SHP77 (cell line): ENCODE results near the gene PDGFRB.

ENCODE experiments used
- DNase-seq, 2 experiments: peaks; one replicate each; lab custom pipeline; 2025; lab: John Stamatoyannopoulos, UW

The PDGFRB gene

DNA sequence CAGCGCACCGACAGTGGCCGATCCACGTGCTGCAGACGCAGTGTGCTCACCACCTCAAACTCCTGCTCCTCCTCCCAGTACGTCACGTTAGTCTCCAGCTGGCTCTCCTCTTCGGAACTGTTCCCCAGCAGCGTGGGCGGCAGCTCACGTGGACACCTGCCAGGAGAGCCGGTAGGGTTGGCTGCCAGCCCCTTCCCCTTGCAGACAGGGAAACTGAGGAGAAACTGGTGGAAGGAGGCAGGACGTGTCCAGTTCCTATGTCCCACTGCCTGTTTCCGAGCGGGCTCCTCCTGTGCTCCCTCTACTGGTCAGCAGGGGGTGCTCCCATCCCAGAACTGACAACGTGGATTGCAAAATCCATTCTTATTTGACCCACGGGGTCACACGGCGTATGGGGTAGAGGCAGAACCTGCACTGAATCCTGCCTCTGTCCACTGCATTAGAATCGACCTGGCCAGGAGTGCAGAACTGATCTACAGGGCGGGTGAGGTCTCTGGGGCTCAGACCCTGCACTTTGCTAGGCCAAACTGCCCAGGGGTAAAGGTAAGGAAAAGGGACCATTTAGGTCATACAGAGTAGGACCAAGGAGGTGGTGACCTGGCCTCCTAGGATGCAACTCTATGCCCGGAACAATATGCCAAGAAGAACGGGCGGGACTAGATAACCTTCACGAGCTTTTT is 25.7 kb downstream of the PDGFRB start:
- peak; percentile 34 to 46 for DNase-seq

DNA sequence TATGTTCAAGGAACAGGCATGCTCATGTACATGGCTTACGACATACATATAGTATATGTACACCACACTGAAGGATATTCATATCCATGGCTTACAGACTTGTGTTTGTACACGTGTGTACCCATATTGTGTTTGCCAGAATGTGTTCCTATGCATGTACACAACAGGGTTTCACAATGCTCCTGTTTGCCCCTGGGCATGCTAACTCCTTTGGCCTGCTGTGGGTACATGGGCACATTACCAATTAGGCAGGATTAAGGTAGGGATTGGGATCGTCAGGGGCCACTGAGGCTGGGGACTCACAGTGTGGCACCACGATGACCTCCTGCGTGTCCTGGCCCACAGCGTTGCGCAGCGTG is 26.2 kb downstream of the PDGFRB start:
- DNase-seq: no peak

DNA sequence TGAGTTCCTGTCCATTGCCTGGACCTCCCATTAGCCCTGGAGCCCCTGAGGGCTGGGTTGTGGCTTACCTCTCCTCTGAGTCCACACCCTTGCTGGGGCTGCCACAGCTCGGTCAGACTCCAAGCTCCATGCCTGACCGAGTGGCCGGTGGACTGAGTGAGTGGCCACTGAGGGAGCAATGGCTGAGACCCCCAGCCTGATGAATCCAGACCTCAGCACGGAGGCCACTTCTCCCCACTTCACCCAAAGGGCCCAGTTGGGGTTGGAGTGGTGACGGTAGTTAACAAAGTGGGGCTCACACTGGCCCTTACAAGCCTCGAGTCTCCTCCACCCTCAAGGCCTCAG is 28.8 kb downstream of the PDGFRB start:
- no peak for DNase-seq

DNA sequence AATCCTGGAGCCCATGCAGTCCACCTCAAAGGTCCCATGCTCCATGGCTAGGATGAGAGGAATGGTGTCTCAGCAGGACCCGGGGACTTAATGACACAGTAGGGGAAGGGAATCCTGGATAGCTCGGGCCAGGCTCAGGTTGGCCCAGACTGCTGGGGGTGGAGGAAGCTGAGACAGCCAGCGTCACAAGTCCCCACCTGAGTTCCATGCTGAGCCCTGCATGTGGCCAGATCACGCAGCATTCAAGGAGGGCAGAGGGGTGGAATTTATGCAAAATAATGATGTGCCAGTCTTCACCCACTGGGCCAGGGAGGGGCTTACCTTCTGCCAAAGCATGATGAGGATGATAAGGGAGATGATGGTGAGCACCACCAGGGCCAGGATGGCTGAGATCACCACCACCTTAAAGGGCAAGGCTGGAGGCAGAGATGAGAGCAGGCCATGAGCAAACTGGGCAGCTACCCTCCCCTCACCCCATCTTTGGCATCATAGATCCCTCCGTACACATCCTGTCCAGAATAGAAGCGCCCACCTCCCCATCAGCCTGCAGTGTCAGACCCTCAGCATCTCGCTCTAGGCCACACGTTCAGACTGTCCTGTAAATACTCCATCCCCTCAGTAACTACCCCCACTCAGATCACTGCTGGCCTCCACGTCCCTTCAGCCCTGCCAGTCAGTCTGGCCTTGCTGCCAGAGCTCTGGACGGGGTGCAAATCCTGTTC is 29.3 kb downstream of the PDGFRB start:
- DNase-seq: no peak

DNA sequence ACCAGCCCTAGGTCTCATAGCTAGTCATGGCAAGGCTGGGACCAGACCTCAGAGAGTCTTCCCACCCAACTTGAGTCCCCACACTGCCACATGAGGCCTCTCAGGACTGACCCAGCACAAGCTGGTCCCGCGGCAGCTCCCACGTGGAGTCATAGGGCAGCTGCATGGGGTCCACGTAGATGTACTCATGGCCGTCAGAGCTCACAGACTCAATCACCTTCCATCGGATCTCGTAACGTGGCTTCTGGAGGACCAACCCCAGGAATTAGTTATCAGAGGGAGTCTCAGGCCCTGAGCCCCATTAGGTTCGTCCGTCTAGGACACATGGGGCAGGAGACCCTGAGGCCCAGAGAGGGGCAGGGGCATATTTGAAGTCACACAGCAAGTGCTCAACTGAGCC is 30.3 kb downstream of the PDGFRB start:
- DNase-seq: no peak

DNA sequence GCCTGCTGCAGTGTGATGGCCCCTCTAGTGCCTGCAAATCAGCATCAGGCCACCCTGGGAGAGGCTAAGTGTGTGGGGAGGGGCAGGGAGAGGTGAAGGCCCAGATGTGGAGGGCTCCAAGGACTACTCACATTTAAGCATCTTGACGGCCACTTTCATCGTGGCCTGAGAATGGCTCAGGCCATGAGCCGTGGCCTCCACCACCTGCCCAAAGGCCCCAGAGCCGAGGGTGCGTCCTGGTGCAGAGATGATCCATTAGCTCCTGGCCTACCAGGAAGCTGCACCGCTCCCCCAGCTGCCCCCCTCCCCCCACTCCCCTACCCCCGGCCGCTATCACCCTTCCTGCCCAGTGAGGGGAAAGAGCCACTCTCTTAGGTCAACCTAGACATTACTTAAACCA is 31.0 kb downstream of the PDGFRB start:
- no peak for DNase-seq

DNA sequence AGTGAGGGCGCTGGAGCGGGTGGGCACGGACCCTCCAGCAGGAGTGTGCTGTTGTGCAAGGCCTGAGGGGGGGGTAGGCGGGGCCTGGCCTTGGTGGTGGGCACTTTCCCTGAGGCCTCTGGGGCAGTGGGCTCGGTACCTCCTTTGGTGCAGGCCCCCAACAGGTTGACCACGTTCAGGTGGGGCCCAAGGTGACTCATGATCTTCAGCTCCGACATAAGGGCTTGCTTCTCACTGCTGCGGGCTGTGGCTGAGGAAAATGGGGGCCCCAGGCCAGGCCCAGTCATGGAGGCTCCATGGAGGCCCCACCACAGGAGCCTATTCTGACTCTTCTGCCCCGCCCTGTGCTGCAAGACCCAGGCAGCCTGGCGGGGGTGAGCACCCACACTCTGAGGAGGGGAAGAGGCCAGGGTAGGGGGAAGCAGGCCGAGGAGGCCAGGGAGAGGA is 31.5 kb downstream of the PDGFRB start:
- DNase-seq: no peak

DNA sequence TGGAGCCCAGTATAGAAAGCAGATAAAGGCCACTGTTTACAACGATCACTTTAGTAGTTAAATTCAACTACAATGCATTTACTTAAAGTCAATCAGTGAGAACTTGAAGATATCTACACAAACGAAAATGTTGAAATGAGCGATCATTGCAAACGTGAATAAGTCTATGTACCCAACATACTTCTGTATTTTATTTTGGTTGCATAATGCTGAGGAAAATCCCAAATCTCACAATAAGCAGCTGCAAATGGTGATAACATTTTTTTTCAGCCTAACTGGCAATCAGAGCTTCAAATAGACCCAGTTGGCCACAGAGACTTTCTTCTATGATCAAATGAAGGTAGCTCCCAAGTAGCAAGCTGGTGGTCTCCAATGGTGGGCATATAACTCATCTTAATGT is 32.1 kb downstream of the PDGFRB start:
- no peak for DNase-seq

DNA sequence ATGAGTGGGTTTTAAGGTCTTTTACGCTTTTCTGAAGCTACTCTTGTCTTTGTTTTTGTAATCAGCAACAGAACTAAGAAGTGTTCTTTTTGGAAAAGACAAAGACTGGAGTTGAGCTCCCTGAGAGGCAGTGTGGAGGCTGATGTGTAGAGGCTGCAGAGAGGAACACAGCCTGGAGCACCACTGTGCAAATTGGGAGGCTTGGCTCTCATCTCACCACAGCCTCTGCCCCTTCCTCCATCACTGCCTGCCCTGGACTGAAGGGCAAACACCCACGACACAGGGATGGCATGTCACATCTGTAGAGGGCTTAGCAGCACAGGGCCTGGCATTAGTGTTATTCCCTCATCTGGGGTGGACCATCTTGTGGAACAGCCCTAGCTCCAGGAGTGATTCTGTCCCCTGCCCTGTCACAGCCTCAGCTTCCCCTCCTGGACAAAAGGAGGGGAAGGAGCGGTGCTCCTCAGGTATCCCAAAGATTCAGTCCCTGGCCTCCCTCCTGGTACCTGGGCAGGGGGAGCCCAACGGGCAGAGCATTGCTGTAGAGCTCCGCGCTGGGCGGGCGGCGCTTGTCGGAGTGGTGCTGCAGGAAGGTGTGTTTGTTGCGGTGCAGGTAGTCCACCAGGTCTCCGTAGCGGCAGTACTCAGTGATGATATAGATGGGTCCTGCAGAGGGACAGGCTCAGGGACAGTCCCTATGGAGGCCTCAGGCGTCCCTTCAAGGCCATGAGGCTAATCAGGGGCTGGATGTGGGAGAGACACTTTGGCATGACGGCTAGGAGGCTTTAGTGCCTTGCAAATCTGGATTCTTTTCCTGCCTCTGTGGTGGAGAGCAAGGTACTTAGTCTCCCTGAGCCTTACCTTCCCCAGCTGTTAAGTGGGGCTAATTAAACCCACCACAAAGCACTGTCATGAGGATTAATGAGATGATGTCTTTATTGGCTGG is 32.8 kb downstream of the PDGFRB start:
- DNase-seq: no peak

DNA sequence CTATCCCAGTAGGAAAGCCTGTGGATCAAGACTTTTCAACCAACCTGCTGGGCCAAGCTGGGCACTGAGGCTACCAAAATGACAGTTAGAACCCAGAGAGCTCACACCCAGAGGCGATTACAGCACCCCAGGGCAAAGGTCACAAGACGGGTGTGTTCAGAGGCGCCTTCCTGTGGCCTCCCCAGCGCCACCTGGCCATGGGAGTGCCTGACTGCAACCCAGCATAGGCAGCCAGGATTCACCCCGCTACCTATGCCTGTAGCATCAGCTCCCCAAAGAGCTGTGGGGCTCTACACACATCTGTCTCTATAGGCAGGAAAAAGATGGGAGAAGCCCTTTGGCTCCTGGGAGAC is 33.5 kb downstream of the PDGFRB start:
- no peak for DNase-seq

DNA sequence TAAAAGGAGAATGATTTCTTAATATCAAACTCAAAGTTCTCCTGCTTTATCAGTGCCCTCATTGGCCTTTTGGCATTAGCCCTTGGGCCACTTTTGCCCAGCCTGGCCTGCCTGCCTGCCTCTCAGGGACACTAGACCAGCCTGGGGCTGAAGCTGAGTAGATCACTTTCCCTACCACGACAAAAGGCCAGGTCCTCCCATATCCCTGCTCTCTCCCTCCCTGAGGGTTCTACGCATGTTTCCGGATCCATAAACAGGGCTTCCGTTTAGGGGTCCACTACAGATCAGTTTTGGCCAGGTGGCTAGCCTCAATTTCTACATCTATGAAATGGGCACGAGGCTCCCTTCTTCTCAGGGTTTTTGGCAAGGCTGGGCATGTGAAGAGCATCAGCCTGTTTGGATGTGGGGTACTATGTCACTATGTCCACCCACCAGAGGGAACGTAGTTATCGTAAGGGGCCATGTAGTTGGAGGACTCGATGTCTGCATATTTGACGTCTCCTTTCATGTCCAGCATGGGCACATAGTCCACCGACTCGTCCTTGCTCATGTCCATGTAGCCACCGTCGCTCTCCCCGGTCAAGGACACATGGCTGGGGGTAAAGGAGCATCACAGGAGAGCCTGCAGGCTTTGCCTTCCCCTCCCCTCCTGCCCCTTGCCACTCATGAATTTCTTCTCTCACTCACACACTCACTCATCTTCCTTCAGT is 34.0 kb downstream of the PDGFRB start:
- no peak for DNase-seq

DNA sequence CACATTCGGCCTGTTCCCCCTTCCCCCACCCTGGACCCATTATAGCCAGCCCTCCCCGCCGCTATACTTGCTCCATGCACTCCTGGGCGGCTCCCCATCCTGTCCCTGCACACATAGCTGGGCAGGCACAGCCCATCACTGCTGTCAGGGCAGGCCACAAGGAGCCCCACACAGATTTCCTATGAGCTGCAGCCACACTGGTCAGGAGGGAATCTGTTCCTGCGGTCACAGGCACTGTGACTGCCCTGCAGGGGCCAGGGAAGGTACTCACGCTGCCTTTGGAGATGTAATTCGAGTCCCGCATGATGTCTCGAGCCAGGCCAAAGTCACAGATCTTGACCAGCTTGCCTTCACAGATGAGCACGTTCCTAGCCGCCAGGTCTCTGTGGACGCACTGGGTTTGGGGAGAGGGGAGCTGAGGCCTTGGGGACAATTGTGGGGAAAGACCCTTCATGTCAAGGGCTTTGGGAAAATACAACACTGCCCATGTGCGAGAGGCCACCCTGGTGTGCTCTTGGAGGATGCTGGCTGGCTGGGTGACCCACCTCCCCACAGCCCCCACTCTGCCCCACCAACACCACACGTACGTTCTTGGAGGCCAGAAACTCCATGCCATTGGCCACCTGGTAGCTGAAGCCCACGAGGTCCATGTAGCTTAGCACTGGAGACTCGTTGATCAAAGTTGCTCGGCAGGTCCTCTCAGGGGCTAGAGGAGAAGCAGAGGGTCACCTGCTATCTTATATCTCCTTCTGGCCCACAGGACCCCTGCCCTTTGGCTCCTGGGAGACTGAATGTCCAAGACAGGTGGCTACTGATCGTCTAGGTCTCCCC is 34.8 kb downstream of the PDGFRB start:
- DNase-seq: no peak

DNA sequence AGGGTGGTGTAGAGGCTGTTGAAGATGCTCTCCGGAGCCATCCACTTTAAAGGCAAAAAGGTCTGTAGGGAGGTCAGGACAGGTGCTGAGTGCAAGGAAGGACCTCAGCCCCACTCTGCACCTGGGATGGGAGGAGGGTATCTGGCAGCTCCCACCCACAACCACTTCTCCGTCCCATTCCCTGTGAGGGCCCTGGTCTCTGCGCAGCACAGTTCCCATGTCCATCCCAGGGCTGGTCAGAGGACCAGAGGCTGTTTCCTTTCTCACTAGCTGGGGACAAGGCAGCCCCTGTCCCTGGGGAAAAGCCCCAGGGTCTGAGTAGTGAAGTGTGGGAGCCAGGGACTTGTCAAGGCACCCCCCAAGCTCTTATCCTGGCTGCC is 35.6 kb downstream of the PDGFRB start:
- DNase-seq: no peak

DNA sequence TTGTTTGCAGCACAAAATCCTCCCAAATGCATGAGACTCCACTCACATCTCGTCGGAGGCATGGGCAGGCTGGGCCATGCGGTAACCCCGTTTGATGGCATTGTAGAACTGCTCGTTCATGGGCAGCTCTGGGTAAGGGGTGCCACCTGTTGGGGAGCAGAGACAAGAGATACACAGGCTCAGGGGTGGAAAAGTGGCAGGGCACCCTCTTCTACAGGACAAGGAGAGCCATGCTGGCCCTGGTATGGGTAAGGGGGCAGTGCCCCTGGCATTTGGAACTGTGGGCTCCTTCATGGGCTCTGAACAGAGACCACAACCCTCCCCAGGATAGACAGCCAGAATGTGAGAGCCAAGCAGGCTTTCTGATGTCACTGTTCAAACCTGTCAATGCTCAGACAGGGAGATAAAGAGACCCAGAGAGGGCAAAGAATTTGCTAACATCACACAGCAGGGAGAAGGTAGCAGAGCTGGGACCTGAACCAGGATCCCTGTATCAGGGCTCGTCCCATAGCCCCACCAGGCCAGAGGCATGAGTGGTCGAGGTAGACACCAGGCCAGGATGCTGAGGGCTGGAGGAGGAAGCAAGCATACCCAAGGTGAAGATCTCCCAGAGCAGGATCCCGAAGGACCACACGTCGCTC is 36.1 kb downstream of the PDGFRB start:
- no peak for DNase-seq

DNA sequence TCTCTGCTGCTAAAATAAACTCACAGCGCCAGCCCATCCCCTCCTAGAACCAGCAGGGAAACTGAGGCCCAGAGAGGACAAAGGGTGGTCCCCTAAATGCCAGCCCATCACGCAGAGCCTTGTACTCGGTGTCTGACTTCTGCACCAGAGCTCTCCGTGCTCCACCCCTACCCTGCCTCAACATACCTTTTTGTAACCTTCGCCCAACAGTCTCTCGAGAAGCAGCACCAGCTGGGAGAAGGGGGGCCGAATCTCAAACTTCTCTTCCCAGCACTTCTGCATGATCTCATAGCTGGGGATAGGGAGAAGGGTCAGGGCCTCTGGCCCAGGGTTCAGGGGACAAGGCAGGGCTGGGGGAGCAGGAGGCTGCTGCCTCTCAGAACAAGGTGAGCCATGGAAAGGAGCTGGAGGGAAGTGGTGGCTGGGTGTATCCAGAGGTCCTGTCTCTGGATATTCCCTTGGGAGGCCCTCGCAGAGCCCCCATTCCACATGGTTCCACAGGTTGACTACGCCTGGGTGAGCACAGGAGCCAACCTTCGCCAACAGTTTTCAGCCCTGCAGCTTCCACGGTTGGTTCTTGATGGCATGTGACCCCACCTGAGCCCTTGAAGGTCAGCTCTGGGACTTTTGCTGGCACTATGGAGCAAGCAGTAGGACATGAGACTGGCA is 37.0 kb downstream of the PDGFRB start:
- no peak for DNase-seq

DNA sequence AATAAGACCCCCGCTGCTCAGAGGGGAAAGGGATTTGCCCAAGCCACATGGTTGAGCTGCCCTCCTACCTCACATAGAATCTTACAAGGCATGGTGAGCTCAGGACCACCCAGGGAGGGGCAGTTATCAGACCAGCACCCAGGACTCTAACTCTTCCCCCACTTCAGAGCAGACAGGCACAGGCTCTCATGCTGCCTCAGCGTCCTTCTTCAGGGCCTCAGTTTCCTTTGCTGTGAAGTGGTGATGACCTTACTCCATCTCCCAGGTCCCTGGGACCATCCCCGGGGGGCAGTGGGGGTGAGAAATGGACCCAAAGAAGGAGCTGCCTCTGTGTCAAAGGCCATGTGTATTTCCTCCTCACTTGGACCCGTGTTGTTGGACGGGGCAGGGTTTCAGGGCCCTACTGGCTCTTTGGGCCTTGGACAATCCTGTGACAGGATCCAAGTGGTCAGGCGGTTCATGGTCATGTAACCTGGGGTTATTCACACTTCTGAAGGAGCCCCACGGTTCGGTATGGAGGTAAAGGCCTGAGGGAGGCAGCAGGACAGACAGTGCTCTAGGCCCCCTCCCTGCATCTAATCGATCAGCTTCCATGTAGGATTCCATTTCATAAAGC is 37.6 kb downstream of the PDGFRB start:
- DNase-seq: no peak

DNA sequence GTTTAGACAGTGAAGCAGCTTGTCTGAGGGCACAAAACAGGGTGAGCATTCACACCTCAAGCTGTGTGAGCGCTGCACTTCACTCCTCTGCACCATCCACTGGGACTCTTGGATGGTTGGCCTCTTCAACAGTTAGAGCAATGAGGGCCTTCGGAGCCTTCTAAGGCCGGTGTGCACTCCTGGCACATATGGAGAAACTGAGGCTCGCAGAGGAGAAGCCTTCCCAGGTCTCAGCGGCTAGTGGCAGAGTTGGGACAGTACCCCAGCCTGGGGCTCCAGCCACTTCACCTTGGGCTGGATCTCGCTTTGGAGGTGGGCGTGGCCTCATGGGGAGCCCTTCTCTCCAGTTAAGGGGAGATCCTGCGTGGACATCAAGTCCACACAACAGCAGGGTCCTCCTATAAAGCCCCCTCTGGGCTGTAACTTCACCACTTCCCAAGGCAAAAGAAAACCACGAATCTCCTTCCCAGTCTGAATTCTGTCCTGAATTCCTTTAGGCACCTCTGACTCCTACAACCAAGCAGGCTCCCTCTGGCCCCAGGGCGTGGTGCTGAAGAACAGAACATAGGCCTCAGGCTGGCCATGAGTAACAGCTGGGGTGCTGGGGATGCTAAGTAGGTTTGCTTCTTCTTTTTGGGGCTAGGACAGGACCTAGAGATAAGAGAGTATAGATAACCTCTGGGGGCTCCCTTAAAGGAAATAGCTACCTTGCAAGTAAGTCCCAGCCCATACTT is 38.8 kb downstream of the PDGFRB start:
- DNase-seq: no peak

DNA sequence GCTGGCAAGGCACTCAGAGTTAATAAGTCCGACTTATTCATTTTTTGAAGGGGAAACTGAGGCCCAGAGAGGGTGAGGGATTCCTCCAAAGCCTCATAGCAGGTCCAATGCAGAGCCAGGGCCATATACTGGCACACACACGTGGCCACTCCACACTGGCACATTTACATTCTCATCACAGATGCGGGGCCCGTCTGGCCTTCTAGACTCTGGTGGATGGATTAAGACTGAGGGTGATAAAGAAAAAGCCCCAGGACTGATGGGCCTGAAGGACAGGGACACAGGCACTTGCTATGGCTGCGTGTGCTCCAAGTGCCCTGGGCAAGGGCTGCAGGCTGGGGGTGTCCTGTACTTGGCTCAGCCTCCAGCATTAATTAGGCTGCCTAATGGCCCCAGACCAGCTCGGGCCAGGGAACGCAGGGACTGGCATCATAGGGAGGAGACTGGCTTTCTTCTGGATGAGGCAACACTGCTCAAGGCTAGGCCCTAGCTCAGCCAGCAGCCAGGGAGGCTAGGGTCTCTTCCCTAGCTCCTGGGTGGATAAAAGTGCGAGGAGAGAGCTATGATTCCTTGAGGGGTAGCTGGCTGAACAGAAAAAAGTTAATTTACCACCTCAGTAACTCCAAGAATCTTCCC is 40.8 kb downstream of the PDGFRB start:
- no peak for DNase-seq
